ENCODE results near the gene DDX55. TPM values are rescaled to one million over a fixed set of nuclear protein-coding genes. Genes with fewer than 3 reads are reported as not detected.

Gene DDX55
- total and polyA plus RNA-seq, 2 of the 13 experiments (the other 11 are each of a cell fraction or from before 2014, with no cell fraction given): 22.2 to 37.0 TPM

DNA sequence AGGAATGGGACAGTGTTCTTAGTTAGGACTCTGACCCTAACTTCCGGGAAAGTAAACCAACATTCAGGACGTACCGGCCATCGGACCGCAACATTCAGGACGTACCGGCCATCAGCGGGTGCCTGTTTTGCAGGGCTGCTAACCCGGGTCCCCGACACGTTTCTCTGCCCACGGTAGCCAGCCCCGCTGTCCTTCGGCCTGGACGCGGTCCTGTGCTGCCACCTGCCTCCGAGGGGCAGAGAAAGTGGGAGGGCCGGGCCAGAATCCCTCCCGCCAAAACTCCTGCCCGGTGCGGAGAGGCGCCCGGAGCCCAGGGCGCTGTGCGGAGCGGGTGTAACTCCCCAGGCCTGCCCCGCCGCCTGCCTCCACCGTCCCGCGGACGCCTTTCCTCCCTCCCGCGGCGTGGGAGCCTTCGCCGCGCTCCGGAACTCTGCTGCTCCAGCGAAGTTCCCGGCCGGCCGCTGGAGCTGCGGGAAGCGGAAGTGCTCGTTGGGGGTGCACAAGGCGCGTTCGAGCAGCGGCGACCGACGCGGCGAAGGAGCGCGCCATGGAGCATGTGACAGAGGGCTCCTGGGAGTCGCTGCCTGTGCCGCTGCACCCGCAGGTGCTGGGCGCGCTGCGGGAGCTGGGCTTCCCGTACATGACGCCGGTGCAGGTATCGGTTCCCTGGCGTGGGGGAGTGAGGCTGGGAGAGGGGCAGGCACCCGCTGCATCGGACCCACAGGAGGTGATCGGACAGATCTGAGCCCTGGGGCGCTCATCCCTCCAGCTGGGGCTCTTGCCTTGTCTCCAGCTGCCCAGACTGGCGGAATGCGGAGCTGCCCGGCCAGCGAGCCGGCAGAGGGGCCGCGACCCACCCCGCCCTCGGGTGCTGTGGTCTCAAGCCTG lies at the start of gene DDX55 (continued):
- TF ChIP-seq, protein P1, sequence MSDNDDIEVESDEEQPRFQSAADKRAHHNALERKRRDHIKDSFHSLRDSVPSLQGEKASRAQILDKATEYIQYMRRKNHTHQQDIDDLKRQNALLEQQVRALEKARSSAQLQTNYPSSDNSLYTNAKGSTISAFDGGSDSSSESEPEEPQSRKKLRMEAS (IDR thresholded peaks at IDR 0.05): peak; percentile 99
- peak; percentile 93 for TF ChIP-seq MEIS1 (CRISPR knock-in tag; IDR thresholded peaks at IDR 0.05; ENCODE audit: borderline replicate concordance)
- TF ChIP-seq, protein P2, sequence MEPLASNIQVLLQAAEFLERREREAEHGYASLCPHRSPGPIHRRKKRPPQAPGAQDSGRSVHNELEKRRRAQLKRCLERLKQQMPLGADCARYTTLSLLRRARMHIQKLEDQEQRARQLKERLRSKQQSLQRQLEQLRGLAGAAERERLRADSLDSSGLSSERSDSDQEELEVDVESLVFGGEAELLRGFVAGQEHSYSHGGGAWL (CRISPR knock-in tag; IDR thresholded peaks at IDR 0.05): peak; percentile 97
- TF ChIP-seq HOXA5 (CRISPR knock-in tag; IDR thresholded peaks at IDR 0.05): peak; percentile 91
- TF ChIP-seq, protein P3, sequence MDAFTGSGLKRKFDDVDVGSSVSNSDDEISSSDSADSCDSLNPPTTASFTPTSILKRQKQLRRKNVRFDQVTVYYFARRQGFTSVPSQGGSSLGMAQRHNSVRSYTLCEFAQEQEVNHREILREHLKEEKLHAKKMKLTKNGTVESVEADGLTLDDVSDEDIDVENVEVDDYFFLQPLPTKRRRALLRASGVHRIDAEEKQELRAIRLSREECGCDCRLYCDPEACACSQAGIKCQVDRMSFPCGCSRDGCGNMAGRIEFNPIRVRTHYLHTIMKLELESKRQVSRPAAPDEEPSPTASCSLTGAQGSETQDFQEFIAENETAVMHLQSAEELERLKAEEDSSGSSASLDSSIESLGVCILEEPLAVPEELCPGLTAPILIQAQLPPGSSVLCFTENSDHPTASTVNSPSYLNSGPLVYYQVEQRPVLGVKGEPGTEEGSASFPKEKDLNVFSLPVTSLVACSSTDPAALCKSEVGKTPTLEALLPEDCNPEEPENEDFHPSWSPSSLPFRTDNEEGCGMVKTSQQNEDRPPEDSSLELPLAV (CRISPR knock-in tag; conservative IDR thresholded peaks at IDR 0.05; ENCODE audit: low read depth): 0 out of 2 replicates have a peak, but pooled peaks have one; percentile 61
- TF ChIP-seq, protein P4, sequence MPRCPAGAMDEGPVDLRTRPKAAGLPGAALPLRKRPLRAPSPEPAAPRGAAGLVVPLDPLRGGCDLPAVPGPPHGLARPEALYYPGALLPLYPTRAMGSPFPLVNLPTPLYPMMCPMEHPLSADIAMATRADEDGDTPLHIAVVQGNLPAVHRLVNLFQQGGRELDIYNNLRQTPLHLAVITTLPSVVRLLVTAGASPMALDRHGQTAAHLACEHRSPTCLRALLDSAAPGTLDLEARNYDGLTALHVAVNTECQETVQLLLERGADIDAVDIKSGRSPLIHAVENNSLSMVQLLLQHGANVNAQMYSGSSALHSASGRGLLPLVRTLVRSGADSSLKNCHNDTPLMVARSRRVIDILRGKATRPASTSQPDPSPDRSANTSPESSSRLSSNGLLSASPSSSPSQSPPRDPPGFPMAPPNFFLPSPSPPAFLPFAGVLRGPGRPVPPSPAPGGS (CRISPR knock-in tag; IDR thresholded peaks at IDR 0.05): peak; percentile 96
- TF ChIP-seq, protein P5, sequence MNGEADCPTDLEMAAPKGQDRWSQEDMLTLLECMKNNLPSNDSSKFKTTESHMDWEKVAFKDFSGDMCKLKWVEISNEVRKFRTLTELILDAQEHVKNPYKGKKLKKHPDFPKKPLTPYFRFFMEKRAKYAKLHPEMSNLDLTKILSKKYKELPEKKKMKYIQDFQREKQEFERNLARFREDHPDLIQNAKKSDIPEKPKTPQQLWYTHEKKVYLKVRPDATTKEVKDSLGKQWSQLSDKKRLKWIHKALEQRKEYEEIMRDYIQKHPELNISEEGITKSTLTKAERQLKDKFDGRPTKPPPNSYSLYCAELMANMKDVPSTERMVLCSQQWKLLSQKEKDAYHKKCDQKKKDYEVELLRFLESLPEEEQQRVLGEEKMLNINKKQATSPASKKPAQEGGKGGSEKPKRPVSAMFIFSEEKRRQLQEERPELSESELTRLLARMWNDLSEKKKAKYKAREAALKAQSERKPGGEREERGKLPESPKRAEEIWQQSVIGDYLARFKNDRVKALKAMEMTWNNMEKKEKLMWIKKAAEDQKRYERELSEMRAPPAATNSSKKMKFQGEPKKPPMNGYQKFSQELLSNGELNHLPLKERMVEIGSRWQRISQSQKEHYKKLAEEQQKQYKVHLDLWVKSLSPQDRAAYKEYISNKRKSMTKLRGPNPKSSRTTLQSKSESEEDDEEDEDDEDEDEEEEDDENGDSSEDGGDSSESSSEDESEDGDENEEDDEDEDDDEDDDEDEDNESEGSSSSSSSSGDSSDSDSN (CRISPR knock-in tag; IDR thresholded peaks at IDR 0.05): peak; percentile 97
- TF ChIP-seq MED1 (CRISPR knock-in tag; IDR thresholded peaks at IDR 0.05): peak; percentile 88
- TF ChIP-seq, protein P6, sequence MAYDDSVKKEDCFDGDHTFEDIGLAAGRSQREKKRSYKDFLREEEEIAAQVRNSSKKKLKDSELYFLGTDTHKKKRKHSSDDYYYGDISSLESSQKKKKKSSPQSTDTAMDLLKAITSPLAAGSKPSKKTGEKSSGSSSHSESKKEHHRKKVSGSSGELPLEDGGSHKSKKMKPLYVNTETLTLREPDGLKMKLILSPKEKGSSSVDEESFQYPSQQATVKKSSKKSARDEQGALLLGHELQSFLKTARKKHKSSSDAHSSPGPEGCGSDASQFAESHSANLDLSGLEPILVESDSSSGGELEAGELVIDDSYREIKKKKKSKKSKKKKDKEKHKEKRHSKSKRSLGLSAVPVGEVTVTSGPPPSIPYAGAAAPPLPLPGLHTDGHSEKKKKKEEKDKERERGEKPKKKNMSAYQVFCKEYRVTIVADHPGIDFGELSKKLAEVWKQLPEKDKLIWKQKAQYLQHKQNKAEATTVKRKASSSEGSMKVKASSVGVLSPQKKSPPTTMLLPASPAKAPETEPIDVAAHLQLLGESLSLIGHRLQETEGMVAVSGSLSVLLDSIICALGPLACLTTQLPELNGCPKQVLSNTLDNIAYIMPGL (CRISPR knock-in tag; IDR thresholded peaks at IDR 0.05; ENCODE audit: borderline replicate concordance in 1 of 2, low read depth in 1 of 2): peak; percentile 96 to 99
- peak; percentile 71 for TF ChIP-seq HNRNPLL (IDR thresholded peaks at IDR 0.05; ENCODE audit: low read depth, low read length, poor library complexity, severe bottlenecking)
- TF ChIP-seq TAF15 (IDR thresholded peaks at IDR 0.05; ENCODE audit: low read depth, low read length, poor library complexity, severe bottlenecking): no peak
- peak; percentile 92; the same call in 1 of the 2 replicates for TF ChIP-seq ZNF343 (CRISPR knock-in tag; IDR thresholded peaks at IDR 0.05)
- TF ChIP-seq, protein P7, sequence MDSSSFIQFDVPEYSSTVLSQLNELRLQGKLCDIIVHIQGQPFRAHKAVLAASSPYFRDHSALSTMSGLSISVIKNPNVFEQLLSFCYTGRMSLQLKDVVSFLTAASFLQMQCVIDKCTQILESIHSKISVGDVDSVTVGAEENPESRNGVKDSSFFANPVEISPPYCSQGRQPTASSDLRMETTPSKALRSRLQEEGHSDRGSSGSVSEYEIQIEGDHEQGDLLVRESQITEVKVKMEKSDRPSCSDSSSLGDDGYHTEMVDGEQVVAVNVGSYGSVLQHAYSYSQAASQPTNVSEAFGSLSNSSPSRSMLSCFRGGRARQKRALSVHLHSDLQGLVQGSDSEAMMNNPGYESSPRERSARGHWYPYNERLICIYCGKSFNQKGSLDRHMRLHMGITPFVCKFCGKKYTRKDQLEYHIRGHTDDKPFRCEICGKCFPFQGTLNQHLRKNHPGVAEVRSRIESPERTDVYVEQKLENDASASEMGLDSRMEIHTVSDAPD (CRISPR knock-in tag; IDR thresholded peaks at IDR 0.05): no peak; the same call in 1 of the 2 replicates
- no peak for TF ChIP-seq MAFF (IDR thresholded peaks at IDR 0.05; ENCODE audit: low read depth, low read length)
- TF ChIP-seq GTF2F1 (IDR thresholded peaks at IDR 0.05; ENCODE audit: low read length): peak; percentile 60; the same call in 1 of the 2 replicates
- no peak; the same call in 1 of the 2 replicates for TF ChIP-seq ZNF546 (CRISPR knock-in tag; conservative IDR thresholded peaks at IDR 0.05)
- no peak for TF ChIP-seq HNRNPL (IDR thresholded peaks at IDR 0.05; ENCODE audit: low read depth, low read length)

All from HepG2 (cell line).